RCC 7860 (cell line): ENCODE measurements around the gene CPLX4.

Experiments used
- DNase-seq: peaks from one replicate; pipeline ENCODE4 v3.0.0-alpha.2; 2015; ENCODE audit warnings: low spot score
- FAIRE-seq: peaks from 2 replicates; lab custom pipeline; 2012; peaks lifted over from hg19 to GRCh38; lab: Jason Lieb, UNC

The CPLX4 gene

DNA sequence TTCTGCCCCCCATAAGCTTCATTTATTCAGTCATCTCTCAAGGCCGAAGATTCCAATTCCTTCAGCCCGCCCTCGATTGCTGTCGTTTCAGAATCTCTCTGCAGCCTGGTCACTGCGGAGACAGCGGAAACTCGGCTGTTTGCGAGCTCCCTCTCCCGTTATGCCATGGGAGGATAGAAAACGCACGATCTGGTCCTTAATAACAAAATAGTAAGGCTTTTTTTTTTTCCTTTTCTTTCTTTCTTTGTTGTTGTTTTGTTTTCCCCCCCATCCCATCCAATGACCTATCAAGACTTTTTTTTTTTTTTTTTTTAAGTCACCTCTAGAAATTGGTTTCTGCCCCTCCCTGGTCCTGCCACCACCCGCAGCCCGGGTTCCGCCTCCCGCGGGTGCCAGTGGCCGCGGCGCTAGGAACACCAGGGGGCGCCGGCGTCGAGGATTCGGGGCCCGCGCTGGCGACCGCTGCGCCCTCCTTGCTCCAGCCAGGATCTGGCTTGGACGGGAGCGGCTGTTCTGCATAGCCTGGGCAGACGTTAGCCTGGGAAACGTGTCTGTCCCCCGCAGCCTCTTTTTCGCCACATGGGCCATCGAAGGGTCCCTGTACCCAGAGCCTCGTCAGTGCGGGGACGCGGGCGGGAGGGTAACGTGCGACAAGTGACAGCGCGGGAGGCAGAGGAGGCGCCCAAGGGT, 10.1 kb downstream of the CPLX4 start:
- no peak for FAIRE-seq

DNA sequence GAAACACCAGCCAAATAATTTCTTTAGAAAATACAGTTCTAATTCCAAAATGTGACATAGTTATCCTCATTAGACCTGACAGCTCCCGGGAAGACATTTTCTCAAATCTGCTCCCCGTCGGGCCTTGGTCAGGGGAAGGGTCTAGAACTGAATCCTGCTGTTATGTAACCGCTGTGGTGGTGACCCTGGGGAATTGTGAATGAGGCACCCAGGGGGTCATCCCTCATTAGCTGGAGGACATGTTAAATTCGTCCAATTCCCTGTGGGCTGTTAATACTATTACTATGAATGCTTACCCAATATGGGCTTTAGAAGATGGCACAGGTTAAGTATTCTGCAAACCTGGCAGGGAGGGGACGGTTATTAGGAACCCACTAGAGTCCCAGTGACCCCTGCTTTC, 11.8 kb downstream of the CPLX4 start:
- DNase-seq (no peak), FAIRE-seq (no peak)

More for the DNA sequence above, 10.1 kb downstream of the CPLX4 start:
- peak; percentile 16 for DNase-seq

DNA sequence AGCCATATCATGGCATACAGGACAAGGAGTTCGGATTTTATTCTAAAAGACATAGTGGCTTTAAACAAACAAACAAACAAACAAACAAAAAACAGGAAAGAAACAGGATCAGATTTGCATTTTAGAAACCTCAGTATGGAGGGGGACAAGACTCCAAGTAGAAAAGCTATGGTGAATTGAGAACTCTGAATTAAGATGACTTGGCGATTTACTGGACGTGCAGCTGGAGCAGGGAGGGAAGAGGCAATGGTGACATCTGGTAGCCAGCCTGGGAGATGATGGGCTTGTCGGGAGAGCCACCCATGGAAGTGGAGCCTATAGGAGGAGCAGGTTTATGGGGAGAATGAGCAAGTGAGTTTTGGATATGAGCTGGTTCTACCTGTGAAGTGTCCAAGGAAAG, 13.2 kb downstream of the CPLX4 start:
- FAIRE-seq (no peak), DNase-seq (no peak)

DNA sequence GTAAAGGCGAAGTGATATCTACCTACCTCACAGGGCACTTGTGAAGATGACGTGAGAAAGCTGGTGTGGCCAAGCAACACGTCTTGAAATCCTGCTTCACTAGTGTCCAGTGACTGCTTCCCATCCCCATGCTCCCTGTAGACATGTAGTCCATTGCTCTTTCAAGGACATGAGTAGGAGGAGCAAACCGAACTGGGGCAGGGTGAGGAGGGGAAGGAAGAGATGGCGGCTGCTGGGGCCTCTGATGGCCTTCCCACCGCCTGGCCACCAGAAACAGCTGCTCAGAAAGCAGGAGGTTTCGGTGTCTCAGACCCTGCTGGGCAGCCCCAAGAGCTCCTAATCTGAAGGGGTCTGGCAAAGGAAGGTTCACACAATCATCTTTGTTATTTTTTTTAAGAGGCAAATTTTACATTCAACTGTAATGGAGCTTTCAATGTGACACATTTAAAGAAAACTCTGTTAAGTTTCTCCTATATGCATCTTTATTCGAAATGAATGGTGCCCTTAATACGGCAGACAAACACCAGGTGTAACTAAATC, 14.7 kb downstream of the CPLX4 start:
- no peak for FAIRE-seq
- no peak for DNase-seq

DNA sequence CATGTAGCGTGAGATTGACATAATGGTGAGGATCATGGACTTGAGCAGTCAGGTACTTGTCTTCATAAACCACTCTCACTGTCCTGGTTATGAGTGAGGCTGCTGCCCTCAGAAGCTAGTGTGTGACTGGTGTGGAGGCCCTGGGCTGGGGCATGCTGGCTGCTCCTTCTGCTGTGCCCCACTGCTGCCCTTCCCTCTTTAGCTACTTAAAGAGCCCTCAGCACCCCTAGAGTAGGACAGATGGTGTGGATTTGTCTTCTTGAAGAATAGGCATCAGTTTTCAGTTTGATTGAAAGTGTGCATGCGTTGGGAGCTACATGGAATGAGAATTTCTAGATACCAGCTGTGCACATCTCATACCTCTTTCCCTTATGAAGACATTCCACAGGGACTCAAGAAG, 15.4 kb downstream of the CPLX4 start:
- DNase-seq = no peak

DNA sequence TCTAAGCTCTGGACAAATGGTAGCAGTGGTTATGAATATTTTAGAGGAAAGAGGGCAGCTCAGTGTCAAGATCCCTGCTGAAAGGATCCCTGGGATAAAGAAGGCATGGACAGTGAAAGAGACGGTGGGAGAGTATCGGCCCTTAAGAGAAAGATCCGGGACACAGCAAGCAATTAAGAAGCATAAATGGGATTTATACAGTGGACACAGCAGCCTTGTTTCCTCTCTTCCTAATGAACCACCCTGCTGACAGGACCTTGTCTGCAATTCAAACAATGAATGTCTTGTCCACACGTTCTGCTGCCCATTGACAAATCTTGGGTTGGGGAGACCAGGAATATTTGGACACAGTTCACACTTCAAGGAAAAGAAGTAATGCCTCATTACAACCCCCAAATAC, 16.5 kb downstream of the CPLX4 start:
- no peak for FAIRE-seq
- DNase-seq = no peak

More for the DNA sequence above, 15.4 kb downstream of the CPLX4 start:
- FAIRE-seq = no peak

DNA sequence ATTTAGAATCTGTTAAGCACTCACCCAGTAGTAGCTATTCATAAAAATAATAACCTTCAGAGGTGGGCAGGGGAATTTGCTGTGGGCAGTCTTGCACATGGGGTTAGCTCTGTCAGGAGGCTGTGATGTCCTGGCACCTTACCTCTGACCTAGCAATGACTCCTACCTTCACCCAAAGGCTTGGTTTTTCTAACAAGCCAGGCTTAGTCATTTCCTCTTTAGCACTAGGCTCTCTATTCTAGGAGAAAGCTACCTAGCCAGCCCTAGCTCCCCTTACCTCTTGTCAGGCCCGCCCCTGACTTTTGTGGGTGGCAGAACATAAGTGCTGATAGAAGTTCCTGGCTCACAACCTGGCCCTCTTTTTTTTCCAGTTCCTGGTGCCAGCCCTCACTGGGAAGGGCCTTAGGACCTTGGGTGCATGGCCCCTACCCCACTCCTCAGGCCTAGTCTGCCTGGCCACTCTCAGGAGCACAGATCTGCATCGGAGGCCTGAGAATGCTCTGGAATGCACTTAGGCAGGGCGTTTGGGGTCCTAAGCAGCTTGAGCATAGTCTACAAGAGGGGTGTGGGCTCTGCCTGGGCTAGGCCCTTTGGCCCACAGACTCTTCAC, 17.7 kb downstream of the CPLX4 start:
- FAIRE-seq = no peak
- peak; percentile 34 for DNase-seq

- FAIRE-seq (no peak), DNase-seq (no peak)
Observed at GRCh38 chr18:59298871-59299270, 19.6 kb downstream of the CPLX4 start.

DNA sequence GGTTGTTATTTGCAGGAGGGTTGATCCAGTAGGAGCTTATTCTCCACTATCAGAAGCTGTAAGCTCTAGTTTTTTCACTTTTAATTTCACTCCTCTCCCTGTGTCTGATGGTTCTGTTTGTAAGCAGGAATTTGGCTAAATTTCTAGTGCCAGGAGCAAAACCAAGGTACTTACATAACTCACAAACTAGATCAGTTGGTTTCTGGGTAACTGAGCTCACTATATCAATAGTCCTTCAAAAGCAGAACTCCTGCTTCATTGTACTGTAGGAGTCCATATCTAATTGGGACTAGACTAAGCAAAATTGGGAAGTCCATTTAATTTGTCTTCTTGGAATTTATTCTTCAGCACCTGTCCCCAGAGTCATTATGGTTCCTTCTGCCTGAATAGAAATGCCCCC, 25.1 kb downstream of the CPLX4 start:
- FAIRE-seq (no peak), DNase-seq (no peak)

GRCh38 chr18:59286341-59286740, 32.1 kb downstream of the CPLX4 start:
- FAIRE-seq (no peak), DNase-seq (no peak)

- DNase-seq (no peak), FAIRE-seq (no peak)
Observed at GRCh38 chr18:59282341-59282740, 36.1 kb downstream of the CPLX4 start.

GRCh38 chr18:59279722-59280121, 38.7 kb downstream of the CPLX4 start:
- no peak for FAIRE-seq
- DNase-seq = no peak

- FAIRE-seq (no peak), DNase-seq (no peak)
Observed at GRCh38 chr18:59279193-59279592, 39.3 kb downstream of the CPLX4 start.

DNA sequence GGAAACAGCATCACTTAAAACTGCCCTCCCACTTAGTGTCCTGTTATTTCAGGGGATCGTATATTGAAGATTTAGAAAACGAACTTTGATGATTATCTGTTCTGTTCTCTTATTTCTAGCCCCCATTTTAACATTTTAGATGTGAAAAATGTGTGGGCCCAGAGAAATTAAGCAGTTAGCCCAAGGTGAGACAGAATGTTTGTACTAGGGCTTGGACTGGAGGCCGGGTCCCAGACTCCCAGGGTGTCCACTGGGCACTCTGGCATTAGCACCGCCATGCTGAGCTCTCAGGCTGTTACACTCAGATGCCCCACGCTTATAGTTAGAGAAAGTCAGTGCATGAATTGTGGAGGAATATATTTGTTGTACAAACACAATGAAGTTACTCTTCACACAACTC, 39.7 kb downstream of the CPLX4 start:
- FAIRE-seq = no peak
- DNase-seq = no peak

GRCh38 chr18:59276047-59276446, 42.4 kb downstream of the CPLX4 start:
- DNase-seq (no peak), FAIRE-seq (no peak)

- no peak for FAIRE-seq
- no peak for DNase-seq
Observed at GRCh38 chr18:59275406-59275949, 43.0 kb downstream of the CPLX4 start.

DNA sequence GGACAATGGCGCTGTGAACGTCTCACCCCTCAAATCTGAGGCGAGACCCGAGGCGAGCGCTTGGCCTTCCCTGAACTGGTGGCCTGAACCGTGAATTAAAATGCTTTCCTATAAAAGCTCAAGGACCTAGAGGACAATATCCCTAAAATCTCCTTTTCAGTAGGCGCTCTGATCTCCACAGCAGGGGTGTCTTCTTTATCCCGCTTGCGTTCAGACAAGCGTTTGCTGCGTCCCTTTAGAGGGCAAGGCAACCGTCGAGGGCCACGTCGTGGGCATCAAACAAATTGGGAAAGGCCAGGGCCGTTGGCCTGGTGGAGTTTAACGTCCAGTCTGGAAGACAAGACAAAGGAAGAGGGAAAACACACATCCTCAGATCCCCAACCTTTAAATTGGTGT, 43.9 kb downstream of the CPLX4 start:
- FAIRE-seq = no peak
- no peak for DNase-seq

DNA sequence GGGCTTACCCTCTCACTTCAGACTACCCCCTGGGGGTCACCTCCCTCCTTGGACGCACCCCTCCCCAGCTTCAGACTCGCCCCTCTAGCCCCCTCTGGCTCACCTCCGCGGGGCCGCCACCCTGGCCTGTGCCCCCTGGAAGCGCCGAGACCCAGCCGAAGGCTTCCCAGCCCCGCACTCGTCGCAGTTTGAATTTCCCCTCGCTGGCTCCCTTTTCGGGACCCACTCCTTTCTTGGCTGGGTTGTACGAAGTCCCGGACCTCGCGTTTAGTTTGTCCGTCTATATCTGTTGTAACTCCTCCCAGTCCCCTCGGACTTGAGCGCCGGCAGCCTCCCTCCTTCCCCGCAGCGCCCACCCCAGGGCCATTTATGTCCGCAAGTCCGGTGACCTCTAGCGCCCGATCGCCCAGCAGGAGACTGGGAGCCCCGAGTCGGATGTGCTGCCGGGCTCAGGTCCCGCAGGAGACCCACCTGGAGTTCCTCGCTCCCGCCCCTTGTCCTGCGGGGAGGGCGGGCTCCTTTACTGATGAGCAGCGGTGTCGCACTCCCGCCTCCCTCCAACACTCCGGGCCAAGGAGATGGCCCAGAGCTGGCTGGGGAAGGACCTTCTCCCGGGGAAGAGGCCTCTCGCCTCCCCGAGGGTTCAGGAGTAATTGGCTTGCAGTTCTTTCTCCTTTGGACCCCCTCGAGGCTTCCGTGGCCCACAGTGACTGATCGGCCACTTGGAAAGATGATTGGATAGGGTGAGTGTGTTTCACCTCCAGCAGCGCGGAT, 44.5 kb downstream of the CPLX4 start:
- DNase-seq = no peak
- FAIRE-seq = no peak

GRCh38 chr18:59272891-59273758, 45.3 kb downstream of the CPLX4 start, which contains the start of gene RAX:
RAX (minus strand) TSS chr18:59273454; CDS start chr18:59273206, 248 bp downstream.
- DNase-seq (no peak), FAIRE-seq (no peak)

DNA sequence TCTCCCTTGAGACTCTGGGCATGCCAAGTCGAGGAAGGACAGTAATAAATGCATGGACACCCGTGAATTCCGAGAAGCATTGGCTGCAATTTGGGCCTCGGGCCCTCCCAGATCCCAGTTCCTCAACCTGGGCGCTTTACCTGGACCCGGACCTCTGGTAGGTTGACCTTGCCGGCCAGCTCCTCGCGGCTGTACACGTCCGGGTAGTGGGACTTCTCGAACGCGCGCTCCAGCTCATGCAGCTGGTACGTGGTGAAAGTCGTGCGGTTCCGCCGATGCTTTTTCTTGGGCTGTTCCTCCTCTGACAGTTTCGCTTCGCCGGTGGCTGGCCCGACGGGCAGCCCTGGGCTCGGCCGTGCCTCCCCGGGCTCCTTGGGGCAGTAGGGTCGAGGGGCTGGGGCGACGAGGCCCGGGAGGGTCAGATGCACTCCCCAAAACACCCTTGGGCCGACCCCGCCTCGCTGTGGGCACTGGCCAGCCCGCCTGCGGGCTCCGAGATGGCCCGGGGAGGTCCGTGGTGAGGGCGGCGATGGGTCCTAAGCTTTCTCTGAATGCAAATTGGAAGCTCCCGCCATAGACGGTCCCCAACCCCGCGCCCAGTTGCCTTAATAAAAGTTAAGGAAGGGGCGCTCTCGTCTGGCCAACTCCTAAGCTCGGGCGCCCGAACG, 46.1 kb downstream of the CPLX4 start:
- no peak for FAIRE-seq
- DNase-seq = no peak
